Measurements from ENCODE around the gene AQP2.

- TF ChIP-seq CTCF (IDR thresholded peaks at IDR 0.05; ENCODE audit: low read depth, low read length, poor library complexity, severe bottlenecking) (no peak), EZH2phosphoT487 (IDR thresholded peaks at IDR 0.05; ENCODE audit: borderline replicate concordance, low read length) (no peak)
Observed at GRCh38 chr12:49964849-49965624, 14.5 kb downstream of the AQP2 start.
